ENCODE data around the gene PLIN5.

Gene PLIN5

GRCh38 chr19:4503132-4503824 lies 31.7 kb downstream of the PLIN5 start:
- TF ChIP-seq, protein P1, sequence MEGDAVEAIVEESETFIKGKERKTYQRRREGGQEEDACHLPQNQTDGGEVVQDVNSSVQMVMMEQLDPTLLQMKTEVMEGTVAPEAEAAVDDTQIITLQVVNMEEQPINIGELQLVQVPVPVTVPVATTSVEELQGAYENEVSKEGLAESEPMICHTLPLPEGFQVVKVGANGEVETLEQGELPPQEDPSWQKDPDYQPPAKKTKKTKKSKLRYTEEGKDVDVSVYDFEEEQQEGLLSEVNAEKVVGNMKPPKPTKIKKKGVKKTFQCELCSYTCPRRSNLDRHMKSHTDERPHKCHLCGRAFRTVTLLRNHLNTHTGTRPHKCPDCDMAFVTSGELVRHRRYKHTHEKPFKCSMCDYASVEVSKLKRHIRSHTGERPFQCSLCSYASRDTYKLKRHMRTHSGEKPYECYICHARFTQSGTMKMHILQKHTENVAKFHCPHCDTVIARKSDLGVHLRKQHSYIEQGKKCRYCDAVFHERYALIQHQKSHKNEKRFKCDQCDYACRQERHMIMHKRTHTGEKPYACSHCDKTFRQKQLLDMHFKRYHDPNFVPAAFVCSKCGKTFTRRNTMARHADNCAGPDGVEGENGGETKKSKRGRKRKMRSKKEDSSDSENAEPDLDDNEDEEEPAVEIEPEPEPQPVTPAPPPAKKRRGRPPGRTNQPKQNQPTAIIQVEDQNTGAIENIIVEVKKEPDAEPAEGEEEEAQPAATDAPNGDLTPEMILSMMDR (IDR thresholded peaks at IDR 0.05; ENCODE audit: insufficient read depth, low read length, poor library complexity, severe bottlenecking), result no peak

GRCh38 chr19:4502282-4503131 lies 32.5 kb downstream of the PLIN5 start:
- DNase-seq (ENCODE audit: extremely low read depth, insufficient read length), result no peak
- TF ChIP-seq, protein P1 (IDR thresholded peaks at IDR 0.05; ENCODE audit: insufficient read depth, low read length, poor library complexity, severe bottlenecking), result no peak
- no peaks in the 10 kb centered on the region for H3K27me3 ChIP-seq (replicated peaks; ENCODE audit: control insufficient read depth, insufficient read depth, low read length)
- no peak overlapping the region for H3K4me3 ChIP-seq (replicated peaks; ENCODE audit: low read depth, low read length)
- peaks cover 29% of the 10 kb centered on the region for H3K36me3 ChIP-seq (ENCODE audit: control insufficient read depth, insufficient read depth, low read length)

More at GRCh38 chr19:4503132-4503824, 31.7 kb downstream of the PLIN5 start:
- Histone ChIP-seq H3K4me3 (replicated peaks; ENCODE audit: low read depth, low read length) (no peak overlapping the region), H3K27me3 (replicated peaks; ENCODE audit: control insufficient read depth, insufficient read depth, low read length) (no peaks in the 10 kb centered on the region), H3K36me3 (ENCODE audit: control insufficient read depth, insufficient read depth, low read length) (peaks cover 25% of the 10 kb centered on the region)
- DNase-seq (ENCODE audit: extremely low read depth, insufficient read length), result no peak

- peaks cover 29% of the 10 kb centered on the region for H3K36me3 ChIP-seq (ENCODE audit: control insufficient read depth, insufficient read depth, low read length)
- no peak for DNase-seq (ENCODE audit: extremely low read depth, insufficient read length)
Measured at GRCh38 chr19:4501691-4502090, 33.3 kb downstream of the PLIN5 start.

DNA sequence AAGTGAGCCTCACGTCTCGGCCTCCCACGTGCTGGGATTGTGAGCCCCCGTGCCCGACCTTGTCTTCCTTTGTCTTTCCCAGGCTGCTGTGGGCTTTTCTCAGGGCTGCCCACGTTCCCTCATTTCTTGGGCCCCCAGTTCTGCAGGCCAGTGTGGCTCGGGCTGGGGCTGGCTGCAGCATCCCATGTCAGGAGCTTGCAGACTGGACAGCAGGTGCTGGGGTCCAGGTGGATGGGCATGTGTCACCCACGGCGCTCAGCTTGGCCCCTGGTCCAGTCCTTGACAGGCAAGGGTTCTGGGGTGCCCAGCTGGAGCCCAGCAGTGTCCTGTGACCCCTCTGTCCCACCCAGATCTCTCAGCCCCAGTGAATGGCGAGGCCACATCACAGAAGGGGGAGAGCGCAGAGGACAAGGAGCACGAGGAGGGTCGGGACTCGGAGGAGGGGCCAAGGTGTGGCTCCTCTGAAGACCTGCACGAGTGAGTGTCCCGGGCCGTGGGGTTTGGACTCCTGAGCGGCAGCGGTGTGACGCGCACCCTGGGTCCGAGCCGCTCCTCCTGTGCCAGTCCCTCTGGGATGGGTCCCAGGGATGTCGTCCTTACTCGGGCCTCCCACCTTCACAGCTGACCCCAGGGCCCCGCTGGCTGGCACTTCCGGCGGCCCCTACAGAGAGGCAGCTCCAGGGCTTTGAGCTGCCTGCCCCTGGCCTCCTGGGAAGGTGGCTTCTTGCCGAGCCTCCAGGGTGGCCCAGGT lies 34.0 kb downstream of the PLIN5 start:
- DNase-seq (ENCODE audit: extremely low read depth, insufficient read length), result no peak
- TF ChIP-seq, protein P1 (IDR thresholded peaks at IDR 0.05; ENCODE audit: insufficient read depth, low read length, poor library complexity, severe bottlenecking), result no peak
- Histone ChIP-seq H3K27me3 (replicated peaks; ENCODE audit: control insufficient read depth, insufficient read depth, low read length) (no peaks in the 10 kb centered on the region), H3K36me3 (ENCODE audit: control insufficient read depth, insufficient read depth, low read length) (peaks cover 30% of the 10 kb centered on the region), H3K4me3 (replicated peaks; ENCODE audit: low read depth, low read length) (no peak overlapping the region)

More at GRCh38 chr19:4501691-4502090, 33.3 kb downstream of the PLIN5 start:
- TF ChIP-seq, protein P1 (IDR thresholded peaks at IDR 0.05; ENCODE audit: insufficient read depth, low read length, poor library complexity, severe bottlenecking), result no peak
- no peaks in the 10 kb centered on the region for H3K27me3 ChIP-seq (replicated peaks; ENCODE audit: control insufficient read depth, insufficient read depth, low read length)
- no peak overlapping the region for H3K4me3 ChIP-seq (replicated peaks; ENCODE audit: low read depth, low read length)

DNA sequence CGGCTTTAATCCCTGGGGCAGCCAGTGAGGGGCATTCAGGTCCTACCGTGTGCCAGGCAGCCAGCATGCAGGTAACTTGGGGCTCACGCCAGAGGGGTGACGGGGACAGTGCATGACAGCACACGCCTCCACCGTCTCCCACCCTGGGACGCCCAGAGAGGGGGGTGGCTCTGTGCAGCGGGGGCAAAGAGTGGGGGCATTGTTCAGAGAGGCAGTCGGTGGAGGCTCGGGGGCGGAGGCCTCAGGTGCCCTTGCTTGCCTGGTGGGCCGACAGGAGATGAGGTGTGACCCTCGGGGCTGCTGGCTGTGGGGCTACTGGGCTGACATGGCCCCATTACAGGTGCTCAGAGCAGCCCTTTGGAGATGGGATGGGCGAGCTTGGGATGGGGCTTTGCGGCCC lies 35.2 kb downstream of the PLIN5 start:
- TF ChIP-seq, protein P1 (IDR thresholded peaks at IDR 0.05; ENCODE audit: insufficient read depth, low read length, poor library complexity, severe bottlenecking), result no peak
- H3K4me3 ChIP-seq (replicated peaks; ENCODE audit: low read depth, low read length), result no peak overlapping the region
- DNase-seq (ENCODE audit: extremely low read depth, insufficient read length), result no peak
- peaks cover 31% of the 10 kb centered on the region for H3K36me3 ChIP-seq (ENCODE audit: control insufficient read depth, insufficient read depth, low read length)
- no peaks in the 10 kb centered on the region for H3K27me3 ChIP-seq (replicated peaks; ENCODE audit: control insufficient read depth, insufficient read depth, low read length)

Measured in GM06990 (cell line).